HG03521 (cell line): Measurements from ENCODE around the gene TRIM72.
"Not testable (repeated sequence)": the region's sequence is repeated elsewhere in the genome, so short reads cannot be mapped to it uniquely, and the experiment has no call there.

Experiments used
- ATAC-seq: cut with Tn5 transposase; IDR thresholded peaks from one replicate; pipeline ENCODE4 v1.9.1; 2021; ENCODE audit warnings: mild to moderate bottlenecking, moderate library complexity; ENCODE audit not compliant: unreplicated experiment

The TRIM72 gene

DNA sequence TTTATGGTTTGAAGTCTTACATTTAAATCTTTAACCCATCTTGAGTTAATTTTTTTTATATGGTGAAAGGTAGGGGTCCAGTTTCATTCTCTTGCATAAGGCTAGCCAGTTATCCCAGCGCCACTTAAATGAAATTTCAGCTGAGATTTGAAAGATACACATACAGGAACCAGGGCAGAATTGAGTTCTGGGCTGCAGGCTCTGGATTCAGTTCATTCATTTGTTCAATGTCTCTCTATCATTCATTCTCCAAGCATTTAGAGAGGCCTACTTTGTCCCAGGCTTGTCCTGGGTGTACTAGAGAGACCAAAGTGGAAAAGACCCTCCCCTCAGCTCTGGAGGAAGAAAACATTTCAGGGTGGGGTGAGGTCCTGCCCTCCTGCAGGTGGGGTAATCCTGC is 577 bp upstream of the TRIM72 start:
- ATAC-seq, result no peak

DNA sequence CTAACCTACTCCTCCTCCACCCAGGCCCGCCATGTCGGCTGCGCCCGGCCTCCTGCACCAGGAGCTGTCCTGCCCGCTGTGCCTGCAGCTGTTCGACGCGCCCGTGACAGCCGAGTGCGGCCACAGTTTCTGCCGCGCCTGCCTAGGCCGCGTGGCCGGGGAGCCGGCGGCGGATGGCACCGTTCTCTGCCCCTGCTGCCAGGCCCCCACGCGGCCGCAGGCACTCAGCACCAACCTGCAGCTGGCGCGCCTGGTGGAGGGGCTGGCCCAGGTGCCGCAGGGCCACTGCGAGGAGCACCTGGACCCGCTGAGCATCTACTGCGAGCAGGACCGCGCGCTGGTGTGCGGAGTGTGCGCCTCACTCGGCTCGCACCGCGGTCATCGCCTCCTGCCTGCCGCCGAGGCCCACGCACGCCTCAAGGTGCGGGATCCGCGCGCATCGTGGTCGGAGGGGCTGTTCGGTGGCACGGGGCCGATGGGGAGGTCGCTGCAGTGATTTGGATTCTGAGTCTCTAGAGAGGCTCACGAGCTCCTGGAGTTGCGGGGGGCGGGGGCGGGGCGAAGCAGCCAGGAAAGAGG is 878 bp downstream of the TRIM72 start:
- ATAC-seq, result no peak

DNA sequence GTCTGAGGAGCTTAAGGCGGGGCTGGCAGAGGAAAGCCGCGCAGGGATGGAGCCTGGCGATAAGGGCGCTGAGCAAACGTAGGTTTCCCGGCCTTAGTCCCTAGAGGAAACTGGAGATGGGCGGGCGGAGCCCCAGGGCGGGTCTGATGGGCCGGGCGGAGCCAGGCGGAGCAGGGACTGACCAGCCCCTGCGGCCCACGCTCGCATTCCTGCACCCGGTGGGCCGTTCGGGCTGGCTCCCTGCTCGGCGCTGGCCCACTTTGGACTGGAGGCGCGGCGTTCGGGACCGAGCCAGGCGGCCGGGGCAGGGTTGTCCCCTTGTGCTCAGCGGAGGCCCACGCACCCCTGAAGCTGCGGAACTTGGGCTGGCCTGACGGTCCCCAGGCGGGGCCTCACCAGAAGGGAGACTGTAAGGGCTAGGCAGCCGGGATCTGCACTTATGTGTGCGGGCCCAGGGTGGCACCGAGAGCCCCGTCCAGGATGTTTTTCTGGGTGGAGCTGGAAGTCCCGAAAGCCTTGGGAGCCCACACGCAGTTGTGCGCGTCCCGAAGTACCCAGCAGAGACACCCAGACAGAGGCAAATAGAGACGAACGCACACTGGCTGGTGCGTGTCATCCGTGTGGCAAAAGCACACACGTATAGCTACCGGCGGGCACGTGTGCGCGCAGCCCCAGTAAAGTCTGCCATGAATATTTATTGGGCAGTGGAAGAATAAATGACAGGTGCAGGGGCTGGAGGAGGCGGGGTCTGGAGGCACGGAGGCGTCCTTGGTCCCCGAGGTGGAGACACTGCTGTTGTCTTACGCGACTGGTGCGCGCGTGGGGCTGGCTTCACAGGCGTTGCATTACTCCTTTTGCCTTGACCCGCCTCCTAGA is 1.6 kb downstream of the TRIM72 start:
- ATAC-seq, result no peak

DNA sequence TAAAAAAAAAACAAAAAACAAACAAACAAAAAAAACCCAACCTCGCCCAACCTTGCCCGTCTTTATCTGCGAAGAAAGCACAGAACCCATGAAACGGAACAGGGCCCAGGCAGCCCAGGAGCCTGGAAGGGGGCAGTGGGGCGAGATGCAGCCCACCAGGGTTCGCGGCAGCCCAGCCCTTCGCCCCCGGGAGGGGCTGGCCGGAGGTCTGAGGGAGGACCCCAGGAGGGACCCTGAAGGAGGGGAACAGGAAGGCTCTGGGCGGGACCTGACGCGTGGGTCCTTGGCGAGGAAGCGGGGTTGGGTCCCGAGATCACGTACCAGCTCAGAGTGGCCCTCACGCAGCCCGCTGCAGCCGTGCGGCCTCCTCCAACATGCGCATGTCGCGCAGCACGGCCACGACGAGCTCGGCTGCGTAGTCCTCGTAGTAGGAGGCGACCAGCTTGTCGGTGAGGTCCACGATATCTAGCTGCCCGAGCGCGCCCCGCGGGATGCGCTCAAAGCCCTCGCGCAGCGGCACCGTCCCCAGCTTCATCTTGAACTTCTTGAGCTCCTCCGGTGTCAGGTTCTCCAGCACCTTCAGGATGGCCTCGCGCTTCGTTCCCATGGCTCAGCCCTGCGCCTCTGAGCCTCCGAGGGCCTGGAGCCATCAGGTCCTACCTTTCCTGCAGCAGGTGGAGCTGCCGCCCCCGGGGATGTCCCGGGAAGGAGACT is 2.7 kb downstream of the TRIM72 start, which contains the start of gene PYDC1:
TSS of gene PYDC1 (minus strand) at position 714 of the 714 bp plus-strand sequence. CDS start at position 607, 107 bp downstream.
- ATAC-seq, result no peak

DNA sequence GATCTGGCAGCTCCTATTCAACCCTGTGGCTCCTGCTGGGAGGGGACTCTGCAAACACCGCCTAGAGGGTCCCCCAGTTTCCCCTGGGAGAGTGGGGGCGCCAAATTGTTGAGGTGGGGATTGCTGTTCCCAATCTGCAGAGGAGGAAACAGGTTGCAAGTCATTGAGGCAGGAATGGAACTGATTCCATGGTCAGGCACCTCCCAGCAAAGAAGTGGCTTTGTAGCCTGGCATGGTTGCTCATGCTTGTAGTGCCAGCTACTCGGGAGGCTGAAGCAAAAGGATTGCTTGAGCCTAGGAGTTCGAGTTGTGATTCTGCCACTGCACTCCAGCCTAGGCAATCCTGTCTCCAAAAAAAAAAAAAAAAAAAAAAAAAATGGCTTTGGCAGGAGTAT is 3.2 kb downstream of the TRIM72 start:
- no peak for ATAC-seq

DNA sequence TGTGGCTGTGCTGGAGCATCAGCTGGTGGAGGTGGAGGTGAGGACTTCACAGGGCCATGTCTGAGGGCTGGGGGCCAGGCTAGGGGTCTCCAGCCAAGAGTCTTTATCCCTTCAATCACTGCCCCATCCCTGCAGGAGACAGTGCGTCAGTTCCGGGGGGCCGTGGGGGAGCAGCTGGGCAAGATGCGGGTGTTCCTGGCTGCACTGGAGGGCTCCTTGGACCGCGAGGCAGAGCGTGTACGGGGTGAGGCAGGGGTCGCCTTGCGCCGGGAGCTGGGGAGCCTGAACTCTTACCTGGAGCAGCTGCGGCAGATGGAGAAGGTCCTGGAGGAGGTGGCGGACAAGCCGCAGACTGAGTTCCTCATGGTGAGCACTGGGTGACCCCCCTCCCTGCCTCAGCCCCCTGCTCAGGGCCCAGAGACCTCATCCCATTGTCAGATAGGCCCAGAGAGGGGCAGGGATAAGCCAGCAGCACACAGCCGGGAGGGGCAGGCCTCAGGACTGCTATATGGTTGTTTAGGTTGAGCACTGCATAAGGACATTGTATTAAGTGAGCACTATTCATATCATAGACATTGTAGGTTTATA is 5.3 kb downstream of the TRIM72 start:
- no peak for ATAC-seq

DNA sequence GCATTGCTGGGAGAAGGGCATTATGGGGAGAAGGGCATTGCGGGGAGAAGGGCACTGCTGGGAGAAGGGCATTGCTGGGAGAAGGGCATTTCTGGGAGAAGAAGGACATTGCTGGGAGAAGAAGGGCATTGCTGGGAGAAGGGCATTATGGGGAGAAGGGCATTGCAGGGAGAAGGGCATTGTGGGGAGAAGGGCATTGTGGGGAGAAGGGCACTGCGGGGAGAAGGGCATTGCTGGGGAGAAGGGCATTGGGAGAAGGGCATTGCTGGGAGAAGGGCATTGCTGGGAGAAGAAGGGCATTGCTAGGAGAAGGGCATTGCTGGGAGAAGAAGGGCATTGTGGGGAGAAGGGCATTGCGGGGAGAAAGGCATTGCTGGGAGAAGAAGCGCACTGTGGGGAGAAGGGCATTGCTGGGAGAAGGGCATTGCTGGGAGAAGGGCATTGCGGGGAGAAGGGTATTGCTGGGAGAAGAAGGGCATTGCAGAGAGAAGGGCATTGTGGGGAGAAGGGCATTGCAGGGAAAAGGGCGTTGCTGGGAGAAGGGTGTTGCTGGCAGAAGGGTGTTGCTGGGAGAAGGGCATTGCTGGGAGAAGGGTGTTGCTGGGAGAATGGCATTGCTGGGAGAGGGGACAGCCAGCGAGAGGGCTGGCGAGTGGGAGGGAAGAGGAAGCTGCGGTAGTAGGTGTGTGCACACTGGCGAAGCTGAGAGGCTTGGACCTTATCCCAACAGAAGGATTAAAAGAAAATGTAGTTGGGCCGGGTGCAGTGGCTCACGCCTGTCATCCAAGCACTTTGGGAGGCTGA is 7.6 kb downstream of the TRIM72 start:
- ATAC-seq, result no peak

DNA sequence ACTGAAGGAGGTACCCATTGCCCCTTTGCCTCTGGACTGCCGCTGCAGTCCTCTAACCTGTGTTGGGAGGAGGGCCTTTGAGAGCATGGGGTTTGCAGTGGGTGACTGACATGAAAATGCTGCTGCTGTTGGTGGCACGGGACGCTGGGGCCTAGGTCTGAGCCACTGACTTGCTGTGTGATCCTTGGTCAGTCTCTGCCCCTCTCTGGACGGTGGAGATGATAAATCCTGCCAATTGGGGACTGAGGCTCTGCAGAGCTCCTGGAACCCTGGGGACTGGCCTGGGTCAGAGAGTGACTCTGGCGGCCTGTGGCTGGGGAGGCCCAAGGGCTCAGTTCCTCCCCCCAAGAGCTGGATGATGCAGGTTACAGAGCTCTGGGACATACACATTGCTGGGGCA is 9.1 kb downstream of the TRIM72 start:
- no peak for ATAC-seq

DNA sequence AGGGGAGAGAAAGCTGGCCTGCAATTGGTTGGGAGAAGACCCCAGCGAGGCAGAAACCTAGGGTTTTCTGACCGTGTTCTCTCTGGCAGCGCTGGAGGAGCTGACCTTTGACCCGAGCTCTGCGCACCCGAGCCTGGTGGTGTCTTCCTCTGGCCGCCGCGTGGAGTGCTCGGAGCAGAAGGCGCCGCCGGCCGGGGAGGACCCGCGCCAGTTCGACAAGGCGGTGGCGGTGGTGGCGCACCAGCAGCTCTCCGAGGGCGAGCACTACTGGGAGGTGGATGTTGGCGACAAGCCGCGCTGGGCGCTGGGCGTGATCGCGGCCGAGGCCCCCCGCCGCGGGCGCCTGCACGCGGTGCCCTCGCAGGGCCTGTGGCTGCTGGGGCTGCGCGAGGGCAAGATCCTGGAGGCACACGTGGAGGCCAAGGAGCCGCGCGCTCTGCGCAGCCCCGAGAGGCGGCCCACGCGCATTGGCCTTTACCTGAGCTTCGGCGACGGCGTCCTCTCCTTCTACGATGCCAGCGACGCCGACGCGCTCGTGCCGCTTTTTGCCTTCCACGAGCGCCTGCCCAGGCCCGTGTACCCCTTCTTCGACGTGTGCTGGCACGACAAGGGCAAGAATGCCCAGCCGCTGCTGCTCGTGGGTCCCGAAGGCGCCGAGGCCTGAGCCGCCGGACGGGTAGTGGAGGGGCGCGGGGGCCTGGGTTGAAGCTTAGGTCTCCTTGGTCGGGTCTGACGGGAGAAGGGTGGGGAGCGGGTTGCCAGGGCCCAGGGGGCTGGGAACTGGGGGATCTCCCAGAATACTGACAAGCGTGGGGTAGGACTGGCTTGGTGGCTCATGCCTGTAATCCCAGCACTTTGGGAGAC is 10.4 kb downstream of the TRIM72 start:
- ATAC-seq, result no peak

DNA sequence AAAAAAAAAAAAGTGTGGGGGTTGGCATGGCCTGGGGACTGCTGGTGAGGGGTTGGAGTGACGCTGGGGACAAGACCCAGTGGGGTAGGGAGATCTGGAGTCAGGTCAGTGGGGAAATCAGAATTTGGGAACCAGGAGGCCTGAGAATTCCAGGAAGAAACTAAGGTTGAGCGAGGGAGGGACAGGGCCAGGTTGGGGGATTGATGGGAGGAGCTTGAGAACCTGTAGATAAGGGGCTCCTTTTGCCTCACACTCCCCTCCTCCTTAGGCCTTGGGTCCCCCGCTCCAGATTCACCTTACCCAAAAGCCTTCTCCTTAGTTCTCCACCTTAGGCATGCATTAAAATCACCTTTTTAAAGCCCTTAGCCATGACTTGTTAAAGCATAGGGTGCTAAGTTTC is 11.3 kb downstream of the TRIM72 start:
- no peak for ATAC-seq

DNA sequence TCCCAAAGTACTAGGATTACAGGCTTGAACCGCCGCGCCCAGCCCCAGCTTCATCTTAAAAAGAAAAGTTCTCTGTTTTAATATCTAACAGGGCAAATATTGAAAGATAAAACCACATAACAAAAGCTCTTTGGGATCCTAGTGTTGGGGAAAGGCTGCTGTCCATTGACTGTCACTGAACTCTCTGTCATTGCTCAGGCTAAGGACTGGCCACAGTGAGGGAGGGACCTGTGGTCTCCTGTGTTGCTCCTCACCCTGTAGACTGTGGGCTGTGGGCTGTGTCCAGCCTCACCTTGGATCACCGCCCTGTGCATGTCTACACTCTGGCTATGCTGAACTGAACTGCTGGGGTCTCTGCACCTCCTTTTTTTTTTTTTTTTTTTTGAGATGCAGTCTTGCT is 14.3 kb downstream of the TRIM72 start:
- ATAC-seq, result no peak

DNA sequence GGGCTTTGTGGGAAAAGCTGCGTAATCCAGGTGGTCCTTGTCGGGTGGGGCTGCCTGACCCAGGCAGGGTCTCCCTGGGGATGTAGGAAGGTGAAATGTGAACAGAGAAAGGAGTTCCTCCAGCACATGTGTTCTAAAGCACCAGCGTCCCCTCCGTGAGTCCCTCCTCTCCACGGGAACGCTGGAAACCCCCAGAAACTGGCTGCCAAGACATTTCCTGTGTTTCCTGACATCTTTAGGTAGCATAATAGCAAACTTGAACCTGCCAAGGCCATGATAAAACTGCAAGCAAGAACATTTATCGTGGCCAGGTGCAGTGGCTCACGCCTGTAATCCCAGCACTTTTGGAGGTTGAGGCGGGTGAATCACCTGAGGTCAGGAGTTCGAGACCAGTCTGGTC is 15.6 kb downstream of the TRIM72 start:
- no peak for ATAC-seq

DNA sequence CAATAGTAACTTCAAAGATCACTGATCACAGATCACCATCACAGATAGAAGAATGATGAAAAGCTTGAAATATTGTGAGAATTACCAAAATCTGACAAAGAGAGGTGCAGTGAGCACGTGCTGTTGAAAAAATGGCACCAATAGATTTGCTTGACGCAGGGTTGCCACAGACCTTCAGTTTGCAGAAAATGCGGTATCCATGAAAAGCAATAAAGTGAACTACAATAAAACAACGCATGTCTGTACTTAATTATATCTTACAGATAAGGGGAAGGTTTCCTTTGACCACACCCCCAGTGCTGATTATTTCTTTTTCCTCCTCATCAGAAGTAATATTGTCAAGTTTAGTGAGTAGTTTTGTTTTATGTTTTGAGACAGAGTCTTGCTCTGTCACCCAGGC is 24.1 kb downstream of the TRIM72 start:
- ATAC-seq, result no peak

DNA sequence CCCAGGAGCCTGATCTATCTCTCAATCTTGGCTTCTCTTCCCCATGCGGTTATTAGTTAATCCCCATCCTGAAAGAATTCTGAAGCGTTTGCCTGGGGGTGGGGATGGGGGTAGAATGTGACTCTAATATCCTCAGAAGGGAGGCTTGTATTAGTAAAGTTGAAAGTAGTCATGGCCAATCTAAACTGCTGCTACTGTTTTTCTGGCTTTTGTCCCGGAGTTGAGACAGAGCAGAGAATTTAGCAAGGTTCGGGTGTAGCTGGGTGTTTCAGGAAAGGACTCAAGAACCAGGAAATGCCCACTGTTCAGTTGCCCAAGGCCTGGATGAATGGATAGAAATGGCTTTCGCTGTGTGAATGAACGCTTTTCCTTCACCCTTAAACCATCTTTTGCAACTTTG is 28.3 kb downstream of the TRIM72 start:
- no peak for ATAC-seq

DNA sequence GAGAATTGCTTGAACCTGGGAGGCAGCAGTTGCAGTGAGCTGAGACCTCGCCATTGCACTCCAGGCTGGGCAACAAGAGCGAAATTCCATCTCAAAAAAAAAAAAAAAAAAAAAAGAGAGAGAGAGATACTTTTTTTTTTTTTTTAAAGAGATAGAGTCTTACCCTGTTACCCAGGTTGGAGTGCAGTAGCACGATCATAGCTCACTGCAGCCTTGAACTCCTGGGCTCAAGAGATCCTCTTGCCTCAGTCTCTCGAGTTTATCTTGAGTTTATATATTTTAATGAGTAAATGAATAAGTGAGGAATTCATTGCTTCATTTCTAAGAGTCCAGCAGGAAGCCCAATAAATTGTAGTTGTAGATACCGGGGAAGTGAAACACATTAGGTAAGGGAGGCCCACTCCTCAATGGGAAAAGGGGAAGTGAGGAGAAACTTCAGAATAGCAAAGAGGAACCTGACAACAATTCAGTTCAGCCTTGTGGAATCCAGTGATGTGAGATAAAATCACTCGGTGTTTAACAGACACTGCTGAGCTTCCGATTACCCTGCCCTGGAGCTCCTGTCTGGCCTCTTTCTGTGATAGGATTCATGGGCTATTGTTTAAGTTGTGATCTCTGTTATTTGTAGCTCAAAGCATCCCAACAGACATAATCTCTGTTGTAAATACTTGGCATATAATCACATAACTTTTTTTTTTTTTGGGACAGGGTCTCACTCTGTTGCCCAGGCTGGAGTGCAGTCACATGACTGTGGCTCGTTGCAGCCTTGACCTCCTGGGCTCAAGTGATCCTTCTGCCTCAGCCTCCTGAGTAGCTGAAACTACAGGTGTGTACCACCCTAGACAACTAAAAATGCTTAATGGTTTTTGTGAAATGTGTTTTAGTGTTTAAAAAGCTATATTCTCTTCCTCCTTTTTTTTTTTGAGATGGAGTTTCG is 30.1 kb downstream of the TRIM72 start:
- no peak for ATAC-seq

DNA sequence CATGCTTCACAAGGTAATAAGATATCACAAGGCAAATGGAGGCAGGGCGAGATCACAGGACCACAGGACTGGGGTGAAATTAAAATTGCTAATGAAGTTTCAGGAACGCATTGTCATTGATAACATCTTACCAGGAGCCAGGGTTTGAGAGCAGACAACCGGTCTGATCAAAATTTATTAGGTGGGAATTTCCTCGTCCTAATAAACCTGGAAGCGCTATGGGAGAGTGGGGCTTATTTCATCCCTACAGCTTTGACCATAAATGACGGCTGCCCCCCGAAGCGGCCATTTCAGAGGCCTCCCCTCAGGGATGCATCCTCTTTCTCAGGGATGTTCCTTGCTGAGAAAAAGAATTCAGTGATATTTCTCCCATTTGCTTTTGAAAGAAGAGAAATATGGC is 31.7 kb downstream of the TRIM72 start:
- not testable (repeated sequence) for ATAC-seq

DNA sequence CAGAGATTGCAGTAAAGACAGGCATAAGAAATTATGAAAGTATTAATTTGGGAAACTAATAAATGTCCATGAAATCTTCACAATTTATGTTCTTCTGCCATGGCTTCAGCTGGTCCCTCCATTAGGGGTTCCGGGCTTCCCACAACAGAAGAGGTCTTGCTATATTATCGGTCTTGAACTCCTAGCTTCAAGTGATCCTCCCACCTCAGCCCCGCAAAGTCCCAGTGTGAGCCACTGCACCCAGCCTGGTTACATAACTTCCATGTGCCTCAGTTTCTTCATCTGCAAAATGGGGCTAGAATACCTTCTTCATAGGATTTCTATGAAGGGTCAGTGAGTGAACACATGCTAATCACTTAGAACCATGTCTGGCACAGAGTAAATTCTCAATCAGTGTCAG is 32.4 kb downstream of the TRIM72 start:
- no peak for ATAC-seq

DNA sequence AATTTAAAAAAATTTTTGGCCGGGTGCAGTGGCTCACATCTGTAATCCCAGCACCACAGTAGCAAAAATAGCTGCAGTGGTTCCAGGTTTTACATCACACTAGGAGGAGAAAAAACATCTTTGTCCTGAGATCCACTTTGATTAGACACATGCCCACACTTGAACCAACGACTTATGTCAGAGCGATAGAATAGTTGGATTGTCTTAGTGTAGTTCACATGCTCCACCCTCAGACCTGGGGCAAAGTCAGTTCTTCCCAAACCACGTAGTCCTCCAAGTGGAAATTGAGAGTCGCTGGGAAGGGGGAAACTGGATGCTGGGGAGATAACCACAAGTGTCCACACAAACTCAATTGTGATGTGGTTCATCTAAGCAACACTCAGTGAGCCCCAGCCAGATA is 34.4 kb downstream of the TRIM72 start:
- ATAC-seq, result no peak
